HepG2 (cell line): ENCODE measurements around the gene KRTAP3-2. TPM values are rescaled to one million over a fixed set of nuclear protein-coding genes. Genes with fewer than 3 reads are reported as not detected.
"Not testable (repeated sequence)": the region's sequence is repeated elsewhere in the genome, so short reads cannot be mapped to it uniquely, and the experiment has no call there.

Experiments
- ATAC-seq: fragments of 200-7000 bp; cut with Tn5 transposase; 3 replicates; pipeline ENCODE4 v1.9.1; 2020; ENCODE audit warnings: mild to moderate bottlenecking, moderate library complexity
- BruUV-seq: library from RNA; stranded (reverse); fragments of 400-500 nt; replicated peaks from 2 replicates; lab custom pipeline; 2021; lab: Mats Ljungman, UMichigan
- CTCF ChIA-PET: fragments of 300-600 bp; formaldehyde crosslinking; extraction: SDS; loops from one replicate; lab custom pipeline; 2021; ENCODE audit warnings: low total read pairs, inconsistent platforms, low intra/inter-chr PET ratio; lab: Yijun Ruan, JAX
- POLR2A ChIA-PET: fragments of 350-600 bp; sonication (Branson Sonifier 250); formaldehyde crosslinking; loops from one replicate; lab custom pipeline; 2020; ENCODE audit warnings: antibody characterized with exemption, inconsistent platforms; lab: Yijun Ruan, JAX
- DNase-seq: peaks from one replicate; pipeline ENCODE4 v3.0.0-alpha.2; 2015; ENCODE audit warnings: low spot score
- FAIRE-seq: peaks from 3 replicates; lab custom pipeline; 2011; peaks lifted over from hg19 to GRCh38; lab: Jason Lieb, UNC
- H2AFZ ChIP-seq: one replicate; pipeline ENCODE4 v1.6.1; 2011; ENCODE audit warnings: low read length, inconsistent platforms
- H3K27ac ChIP-seq: fragments of 300-600 bp; 3 replicates; pipeline ENCODE4 v1.8.0; 2011; ENCODE audit warnings: mixed run types, mild to moderate bottlenecking, mixed read lengths, low read length, inconsistent platforms; ENCODE audit not compliant: insufficient read depth; ENCODE audit errors: extremely low read length
- H3K27me3 ChIP-seq, 2 experiments: fragments of 200-600 bp in 1 of 2; 2 replicates in 1 of 2; 3 replicates in 1 of 2; pipeline versions ENCODE4 v1.6.0 to v1.8.0; 2011; ENCODE audit warnings: low read length in 2 of 2, mild to moderate bottlenecking in 2 of 2, moderate library complexity in 2 of 2, inconsistent platforms in 1 of 2; ENCODE audit not compliant: insufficient read depth in 2 of 2, control insufficient read depth in 1 of 2
- H3K36me3 ChIP-seq, 2 experiments: fragments of 200-600 bp in 1 of 2; replicated peaks in 1 of 2; 2 replicates in 1 of 2; 3 replicates in 1 of 2; pipeline versions ENCODE4 v1.5.1 to v1.8.0; 2011; ENCODE audit warnings: low read length in 2 of 2, inconsistent platforms in 1 of 2; ENCODE audit not compliant: insufficient read depth in 2 of 2, control insufficient read depth in 1 of 2
- H3K4me1 ChIP-seq: 2 replicates; pipeline ENCODE4 v1.5.1; 2012; ENCODE audit warnings: low read length, inconsistent platforms; ENCODE audit not compliant: insufficient read depth
- H3K4me2 ChIP-seq: 2 replicates; pipeline ENCODE4 v1.6.0; 2011; ENCODE audit warnings: low read depth, low read length, inconsistent platforms
- H3K4me3 ChIP-seq, 3 experiments: fragments of 200-600 bp in 1 of 3; sonication (generic), shearing (Covaris generic) in 1 of 3; replicated peaks in 1 of 3; 2 replicates each; pipeline ENCODE4 v1.5.1; 2011 to 2016; ENCODE audit warnings: low read length in 3 of 3, inconsistent platforms in 2 of 3, low read depth in 2 of 3, mild to moderate bottlenecking in 2 of 3, control low read depth in 1 of 3, mixed read lengths in 1 of 3; ENCODE audit not compliant: insufficient read depth in 1 of 3
- H3K79me2 ChIP-seq: one replicate; pipeline ENCODE4 v1.6.1; 2011; ENCODE audit warnings: low read length, inconsistent platforms; ENCODE audit not compliant: insufficient read depth
- H3K9ac ChIP-seq: 2 replicates; pipeline ENCODE4 v1.6.0; 2011; ENCODE audit warnings: mild to moderate bottlenecking, low read depth, low read length, inconsistent platforms; ENCODE audit not compliant: insufficient read depth
- H3K9me3 ChIP-seq: 2 replicates; pipeline ENCODE4 v1.5.1; 2012; ENCODE audit warnings: mild to moderate bottlenecking, low read length
- H4K20me1 ChIP-seq: 2 replicates; pipeline ENCODE4 v1.6.0; 2011; ENCODE audit warnings: inconsistent platforms, mild to moderate bottlenecking, low read length, moderate library complexity; ENCODE audit not compliant: insufficient read depth
- ARID2 ChIP-seq: sonication (generic); formaldehyde crosslinking; IDR thresholded peaks from 2 replicates; pipeline ENCODE4 v1.8.1; 2022; ENCODE audit warnings: mild to moderate bottlenecking, missing genetic modification reagents, borderline replicate concordance
- ARID5B ChIP-seq: IDR thresholded peaks from 2 replicates; pipeline ENCODE4 v1.4.0; 2020; ENCODE audit warnings: mild to moderate bottlenecking, missing genetic modification reagents
- ELF1 ChIP-seq: sonication (generic); formaldehyde crosslinking; IDR thresholded peaks from 2 replicates; pipeline ENCODE4 v1.4.0; 2020; ENCODE audit warnings: missing genetic modification reagents
- NCOR1 ChIP-seq: fragments of 200-600 bp; sonication (generic); IDR thresholded peaks from 2 replicates; pipeline ENCODE4 v1.7.0; 2017; ENCODE audit warnings: antibody characterized with exemption, low read length, borderline replicate concordance
- SRSF9 ChIP-seq: fragments of 200-400 bp; formaldehyde crosslinking; IDR thresholded peaks from 2 replicates; pipeline ENCODE4 v1.6.1; 2018; ENCODE audit warnings: borderline replicate concordance, mild to moderate bottlenecking, low read depth, low read length; ENCODE audit not compliant: insufficient read depth, poor library complexity, severe bottlenecking
- WGBS: methylation state at CpG from one replicate; pipeline ENCODE4 v1.1.6; 2017; ENCODE audit warnings: low lambda C conversion rate; 5-methylcytosine and 5-hydroxymethylcytosine counted together
- in situ Hi-C: cut with HindIII; loops from 2 replicates; pipeline ENCODE4 v1.10.0; 2017; ENCODE audit warnings: low pct_unique_long_range_greater_than_20kb; ENCODE audit not compliant: extremely low pct_ligation_motif_present
- intact Hi-C: fragments of 100-400 bp; cut with micrococcal nuclease; formaldehyde crosslinking; loops from one replicate; pipeline ENCODE4 v1.10.0; 2022; ENCODE audit not compliant: unreplicated experiment
- polyA plus RNA-seq, 8 experiments: library from polyadenylated mRNA; depleted of rRNA in 3 of 8; stranded (reverse) in 7 of 8; unstranded in 1 of 8; fragments of >200 nt; fragmentation: Illumina TruSeq in 4 of 8; extraction: Trizol in 4 of 8; gene quantifications; 2 replicates each; pipeline versions ENCODE4 v1.2.1 to v1.2.3, GENCODE V29; 2011 to 2016; ENCODE audit warnings: low read depth in 4 of 8, missing spikeins in 1 of 8, mixed read lengths in 1 of 8; ENCODE audit not compliant: insufficient read depth in 1 of 8
- total RNA-seq, 5 experiments: library from RNA; depleted of rRNA; stranded (reverse); fragments of >200 nt; fragmentation: Illumina TruSeq; extraction: Trizol; gene quantifications; 2 replicates each; pipeline ENCODE4 v1.2.3, GENCODE V29; 2016; ENCODE audit warnings: low read depth in 1 of 5

KRTAP3-2 gene
- total and polyA plus RNA-seq, 2 of the 13 experiments (the other 11 are each of a cell fraction or from before 2014, with no cell fraction given), result not detected

- TF ChIP-seq ARID5B (CRISPR knock-in tag) (0 out of 2 replicates have a peak, but pooled peaks have one; percentile 21), ELF1 (CRISPR knock-in tag) (no peak), NCOR1 (no peak), ARID2 (no peak), SRSF9 (no peak)
Observed at GRCh38 chr17:41048441-41048840, 48.7 kb upstream of the KRTAP3-2 start (continued).

- BruUV-seq, H3K27me3 ChIP-seq, H4K20me1 ChIP-seq, H3K79me2 ChIP-seq, H3K4me2 ChIP-seq, H3K4me3 ChIP-seq, H2AFZ ChIP-seq, CTCF ChIA-PET, DNase-seq, in situ Hi-C loops, FAIRE-seq, POLR2A ChIA-PET, H3K36me3 ChIP-seq: not testable (repeated sequence)
- Histone ChIP-seq H3K4me1 (peaks cover 17% of the 10 kb centered on the region), H3K9ac (peak within 1 kb of the TSS; percentile 20; the same call in 1 of the 2 replicates), H3K27ac (peak within 1 kb of the TSS; percentile 31), H3K9me3 (peaks cover 11% of the 10 kb centered on the region)
- peak; percentile 48 for ATAC-seq
- intact Hi-C loops, result loop anchor here (10.0 kb wide), 1 partner anchor 142 kb away; no protein-coding TSS in a partner anchor
- 72% methylated on average over 10 of the region's 33 CpGs for WGBS
Observed at GRCh38 chr17:41046735-41047465, 47.2 kb upstream of the KRTAP3-2 start, which contains the start of gene KRTAP2-1. Gene KRTAP2-1 (minus strand): TSS chr17:41047316. CDS start chr17:41047267, 49 bp downstream.
